ENCODE results near the gene DENND5A.

DENND5A gene

GRCh38 chr11:9094420-9094819 lies 170.7 kb downstream of the DENND5A start:
- no peak for DNase-seq

- DNase-seq = no peak
Observed at GRCh38 chr11:9092853-9093778, 172.0 kb downstream of the DENND5A start.

- DNase-seq = no peak
Observed at GRCh38 chr11:9092072-9092471, 173.1 kb downstream of the DENND5A start.

- no peak for DNase-seq
Observed at GRCh38 chr11:9091044-9091922, 173.9 kb downstream of the DENND5A start, which contains the start of gene SCUBE2. Gene SCUBE2 (minus strand): TSS chr11:9091599. CDS start chr11:9091528, 71 bp downstream.

- no peak for DNase-seq
Observed at GRCh38 chr11:9090488-9091043, 174.6 kb downstream of the DENND5A start.

- DNase-seq = no peak
Observed at GRCh38 chr11:9089636-9090035, 175.5 kb downstream of the DENND5A start.

GRCh38 chr11:9089061-9089460 lies 176.1 kb downstream of the DENND5A start:
- DNase-seq = no peak
